ENCODE data around the gene CHRNA4. TPM values are rescaled to one million over a fixed set of nuclear protein-coding genes. Genes with fewer than 3 reads are reported as not detected.
A peak's percentile ranks its signal among the peaks of the same experiment; 100 is the strongest.

Gene CHRNA4
- total and polyA plus RNA-seq, 9 of the 15 experiments (the other 6 are each of a cell fraction or from before 2014, with no cell fraction given), result not detected

GRCh38 chr20:63315731-63316491, 45.2 kb downstream of the CHRNA4 start (continued):
- TF ChIP-seq IRF9 (tag; IDR thresholded peaks at IDR 0.05) (no peak), CREB3L1 (IDR thresholded peaks at IDR 0.05; ENCODE audit: borderline replicate concordance, low read depth) (no peak)

GRCh38 chr20:63315240-63315689, 45.9 kb downstream of the CHRNA4 start:
- Histone ChIP-seq H3K36me3 (ENCODE audit: control insufficient read depth, insufficient read depth, low read length) (no peaks in the 10 kb centered on the region), H3K4me1 (replicated peaks in 1 of 2; ENCODE audit: control insufficient read depth in 2 of 2, insufficient read depth in 2 of 2, low read length in 2 of 2) (peaks cover 0 to 51% of the 10 kb centered on the region in 2 experiments; a peak in 2 of 5 replicates), H3K4me2 (ENCODE audit: insufficient read depth, low read length) (no peak overlapping the region), H3K27me3 (ENCODE audit: control insufficient read depth in 2 of 2, insufficient read depth in 2 of 2, low read length in 2 of 2) (peaks cover 3 to 54% of the 10 kb centered on the region in 2 experiments; a peak in 3 of 5 replicates), H4K20me1 (replicated peaks; ENCODE audit: control insufficient read depth, insufficient read depth, low read length) (peaks cover 5% of the 10 kb centered on the region; the same call in 1 of the 2 replicates), H3K9me3 (replicated peaks; ENCODE audit: control insufficient read depth, insufficient read depth, low read depth, low read length) (no peaks in the 10 kb centered on the region), H3K9me1 (ENCODE audit: control insufficient read depth, insufficient read depth, low read length) (no peaks in the 10 kb centered on the region), H3K9ac (ENCODE audit: insufficient read depth in 1 of 2, low read depth in 2 of 2, low read length in 2 of 2) (peak overlapping the region in 1 of 2 experiments; percentile 20; a peak in 1 of 4 replicates), H3K27ac (ENCODE audit: extremely low read depth, low read depth, low read length) (no peak overlapping the region), H2AFZ (ENCODE audit: low read depth, low read length) (no peak overlapping the region), H3K79me2 (ENCODE audit: control insufficient read depth, insufficient read depth, low read length) (no peaks in the 10 kb centered on the region), H3K4me3 (no peak overlapping the region)
- in situ Hi-C loops (cut with MboI) (no loop called here), intact Hi-C loops (cut with micrococcal nuclease) (no loop called here)
- FAIRE-seq (no peak), DNase-seq (ENCODE audit: extremely low read depth in 1 of 4, low spot score in 3 of 4) (no peak), ATAC-seq (peak; percentile 12; the same call in 2 of the 3 replicates)
- no peak for TF ChIP-seq ELF4 (CRISPR knock-in tag; IDR thresholded peaks at IDR 0.05)
- no peak for TF ChIP-seq CBFA2T2 (conservative IDR thresholded peaks at IDR 0.05)
- no peak for TF ChIP-seq CLOCK (CRISPR knock-in tag; IDR thresholded peaks at IDR 0.05; ENCODE audit: borderline replicate concordance)
- no peak for TF ChIP-seq SP1 (CRISPR knock-in tag; IDR thresholded peaks at IDR 0.05)
- TF ChIP-seq MAX (CRISPR knock-in tag; IDR thresholded peaks at IDR 0.05), result no peak
- ChIA-PET CTCF (ENCODE audit: low intra/inter-chr PET ratio) (no interaction called here), POLR2A (no interaction called here)
- no TSS peak for BruUV-seq (replicated peaks)
- WGBS (ENCODE audit: insufficient coverage, low coverage, missing lambda C conversion rate), result 5% methylated on average over 12 of the region's 15 CpGs

Measured in K562 (cell line).